ENCODE results near the gene COTL1. TPM values are rescaled to one million over a fixed set of nuclear protein-coding genes. Genes with fewer than 3 reads are reported as not detected.

The COTL1 gene
- total and polyA plus RNA-seq, 7 donors: 6.1 to 44.5 (median 9.8) TPM

GRCh38 chr16:84614073-84614459, 3.8 kb downstream of the COTL1 start:
- intact Hi-C loops (cut with DNase I): no loop called here

DNA sequence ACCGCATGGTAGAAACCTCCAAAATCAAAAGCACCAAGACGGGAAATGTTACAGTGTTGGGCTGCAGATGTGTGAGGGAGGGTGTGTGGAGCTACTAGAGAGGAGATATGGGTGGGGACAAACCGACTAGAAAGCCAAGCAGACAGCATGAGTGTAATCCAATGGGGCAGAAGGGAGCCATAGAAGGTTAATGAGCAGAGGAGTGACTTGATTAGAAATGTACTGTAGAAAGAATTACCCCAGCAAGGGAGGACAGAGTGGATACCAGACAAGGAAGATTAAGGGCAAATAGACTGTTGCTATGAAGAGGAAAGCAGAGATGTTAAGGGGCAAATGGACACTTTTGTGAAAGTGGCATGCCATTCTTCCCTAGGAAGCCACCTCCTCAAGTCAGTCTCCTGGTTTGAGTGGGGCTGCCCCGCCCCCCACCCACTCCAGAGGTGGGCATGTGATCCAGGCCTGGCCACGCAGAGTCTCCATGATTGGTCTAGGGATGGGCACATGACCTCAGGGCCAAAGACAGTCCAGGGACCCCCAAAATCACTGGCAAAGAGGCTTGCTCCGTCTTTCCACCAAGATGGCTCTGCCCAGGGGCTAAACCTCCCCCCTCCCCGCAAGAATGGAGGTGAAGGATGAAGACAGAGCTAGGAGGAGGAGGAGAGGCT, 4.3 kb downstream of the COTL1 start:
- Histone ChIP-seq H3K4me3 (no peak overlapping the region), H3K27ac (no peak overlapping the region), H3K9me3 (no peaks in the 10 kb centered on the region), H3K36me3 (ENCODE audit: insufficient read depth in 1 of 2, low read depth in 1 of 2) (no peaks in the 10 kb centered on the region), H3K4me1 (peaks cover 10% of the 10 kb centered on the region), H3K27me3 (ENCODE audit: insufficient read depth in 3 of 3, low read length in 2 of 3) (peaks cover 0 to 54% (median 2%) of the 10 kb centered on the region in 3 donors)
- 92 to 94% (median 92%) methylated on average over 7 of the region's 7 CpGs for WGBS, 3 donors
- ATAC-seq: no peak
- TF ChIP-seq, protein P1, sequence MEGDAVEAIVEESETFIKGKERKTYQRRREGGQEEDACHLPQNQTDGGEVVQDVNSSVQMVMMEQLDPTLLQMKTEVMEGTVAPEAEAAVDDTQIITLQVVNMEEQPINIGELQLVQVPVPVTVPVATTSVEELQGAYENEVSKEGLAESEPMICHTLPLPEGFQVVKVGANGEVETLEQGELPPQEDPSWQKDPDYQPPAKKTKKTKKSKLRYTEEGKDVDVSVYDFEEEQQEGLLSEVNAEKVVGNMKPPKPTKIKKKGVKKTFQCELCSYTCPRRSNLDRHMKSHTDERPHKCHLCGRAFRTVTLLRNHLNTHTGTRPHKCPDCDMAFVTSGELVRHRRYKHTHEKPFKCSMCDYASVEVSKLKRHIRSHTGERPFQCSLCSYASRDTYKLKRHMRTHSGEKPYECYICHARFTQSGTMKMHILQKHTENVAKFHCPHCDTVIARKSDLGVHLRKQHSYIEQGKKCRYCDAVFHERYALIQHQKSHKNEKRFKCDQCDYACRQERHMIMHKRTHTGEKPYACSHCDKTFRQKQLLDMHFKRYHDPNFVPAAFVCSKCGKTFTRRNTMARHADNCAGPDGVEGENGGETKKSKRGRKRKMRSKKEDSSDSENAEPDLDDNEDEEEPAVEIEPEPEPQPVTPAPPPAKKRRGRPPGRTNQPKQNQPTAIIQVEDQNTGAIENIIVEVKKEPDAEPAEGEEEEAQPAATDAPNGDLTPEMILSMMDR (IDR thresholded peaks at IDR 0.05): no peak
- no peak for DNase-seq
- intact Hi-C loops (cut with DNase I): no loop called here

More at GRCh38 chr16:84614073-84614459, 3.8 kb downstream of the COTL1 start:
- no peak overlapping the region for H3K4me3 ChIP-seq
- DNase-seq (no peak), ATAC-seq (no peak)
- H3K36me3 ChIP-seq (ENCODE audit: insufficient read depth in 1 of 2, low read depth in 1 of 2): no peaks in the 10 kb centered on the region
- TF ChIP-seq, protein P1 (IDR thresholded peaks at IDR 0.05): no peak
- H3K27ac ChIP-seq: no peak overlapping the region
- 80 to 92% (median 87%) methylated on average over 12 of the region's 12 CpGs for WGBS, 3 donors
- H3K4me1 ChIP-seq: peaks cover 10% of the 10 kb centered on the region
- H3K9me3 ChIP-seq: no peaks in the 10 kb centered on the region
- H3K27me3 ChIP-seq (ENCODE audit: insufficient read depth in 3 of 3, low read length in 2 of 3): peaks cover 0 to 54% (median 2%) of the 10 kb centered on the region in 3 donors

GRCh38 chr16:84612686-84613085, 5.2 kb downstream of the COTL1 start:
- Histone ChIP-seq H3K27ac (no peak overlapping the region), H3K9me3 (no peaks in the 10 kb centered on the region), H3K36me3 (ENCODE audit: insufficient read depth in 1 of 2, low read depth in 1 of 2) (no peaks in the 10 kb centered on the region), H3K4me3 (no peak overlapping the region), H3K4me1 (peaks cover 10% of the 10 kb centered on the region), H3K27me3 (ENCODE audit: insufficient read depth in 3 of 3, low read length in 2 of 3) (peaks cover 0 to 54% (median 2%) of the 10 kb centered on the region in 3 donors)
- intact Hi-C loops (cut with DNase I): no loop called here
- DNase-seq: no peak
- no peak for ATAC-seq
- 97 to 99% (median 98%) methylated on average over 7 of the region's 7 CpGs for WGBS, 3 donors
- TF ChIP-seq, protein P1 (IDR thresholded peaks at IDR 0.05): no peak

GRCh38 chr16:84611041-84611440, 6.8 kb downstream of the COTL1 start:
- no peak overlapping the region for H3K4me3 ChIP-seq
- no peak overlapping the region for H3K27ac ChIP-seq
- TF ChIP-seq, protein P1 (IDR thresholded peaks at IDR 0.05): no peak
- no peaks in the 10 kb centered on the region for H3K4me1 ChIP-seq
- 46 to 59% (median 51%) methylated on average over 4 of the region's 4 CpGs for WGBS, 3 donors
- intact Hi-C loops (cut with DNase I): no loop called here
- peaks cover 0 to 42% (median 0%) of the 10 kb centered on the region in 3 donors for H3K27me3 ChIP-seq (ENCODE audit: insufficient read depth in 3 of 3, low read length in 2 of 3)
- ATAC-seq (no peak), DNase-seq (no peak)
- H3K9me3 ChIP-seq: no peaks in the 10 kb centered on the region
- H3K36me3 ChIP-seq (ENCODE audit: insufficient read depth in 1 of 2, low read depth in 1 of 2): no peaks in the 10 kb centered on the region

- no peaks in the 10 kb centered on the region for H3K9me3 ChIP-seq
- H3K36me3 ChIP-seq (ENCODE audit: insufficient read depth in 1 of 2, low read depth in 1 of 2): no peaks in the 10 kb centered on the region
- ATAC-seq: no peak
- DNase-seq: no peak
- intact Hi-C loops (cut with DNase I): no loop called here
- WGBS, 3 donors: 90% methylated on average over 1 of the region's 1 CpG
- no peaks in the 10 kb centered on the region for H3K4me1 ChIP-seq
- no peak overlapping the region for H3K27ac ChIP-seq
- TF ChIP-seq, protein P1 (IDR thresholded peaks at IDR 0.05): no peak
- H3K4me3 ChIP-seq: no peak overlapping the region
- H3K27me3 ChIP-seq (ENCODE audit: insufficient read depth in 3 of 3, low read length in 2 of 3): peaks cover 0 to 37% (median 0%) of the 10 kb centered on the region in 3 donors
Observed at GRCh38 chr16:84610376-84610775, 7.5 kb downstream of the COTL1 start.
